UCSD-AML1 (cell line): Measurements from ENCODE around the gene PYROXD2.

Experiments used
- DNase-seq: peaks from one replicate; lab custom pipeline; 2025; ENCODE audit not compliant: unreplicated experiment; lab: John Stamatoyannopoulos, UW

PYROXD2 gene

GRCh38 chr10:98338318-98338717 lies 76.7 kb downstream of the PYROXD2 start:
- no peak for DNase-seq

- no peak for DNase-seq
Observed at GRCh38 chr10:98337484-98337883, 77.5 kb downstream of the PYROXD2 start.
